CD4-positive, alpha-beta T cell treated with Interleukin-4 for 1 hour (primary cell): Measurements from ENCODE around the gene PWWP2B.
"Not testable (repeated sequence)": the region's sequence is repeated elsewhere in the genome, so short reads cannot be mapped to it uniquely, and the experiment has no call there.

Experiments used
- DNase-seq, 2 donors: peaks; one replicate each; pipeline ENCODE4 v3.0.0-alpha.2; 2020 to 2022

Gene PWWP2B

GRCh38 chr10:132382231-132382922 lies 14.6 kb upstream of the PWWP2B start:
- no peak for DNase-seq

- DNase-seq = no peak
These were observed 13.9 kb upstream of the PWWP2B start for GRCh38 chr10:132383101-132383500.

GRCh38 chr10:132383751-132384196 lies 13.2 kb upstream of the PWWP2B start:
- DNase-seq = no peak

- no peak for DNase-seq
These were observed 12.2 kb upstream of the PWWP2B start for GRCh38 chr10:132384618-132385388.

GRCh38 chr10:132385389-132385667 lies 11.7 kb upstream of the PWWP2B start:
- DNase-seq = no peak

GRCh38 chr10:132385721-132386418 lies 11.1 kb upstream of the PWWP2B start:
- DNase-seq = no peak

- DNase-seq = no peak
These were observed 10.6 kb upstream of the PWWP2B start for GRCh38 chr10:132386419-132386831.

- DNase-seq = not testable (repeated sequence)
These were observed 10.1 kb upstream of the PWWP2B start for GRCh38 chr10:132386896-132387295.

GRCh38 chr10:132387764-132388210 lies 9.2 kb upstream of the PWWP2B start:
- DNase-seq = peak; percentile 80

- no peak for DNase-seq
These were observed 8.0 kb upstream of the PWWP2B start for GRCh38 chr10:132388891-132389432.

GRCh38 chr10:132389433-132390169 lies 7.4 kb upstream of the PWWP2B start:
- DNase-seq = no peak

- no peak for DNase-seq
These were observed 6.7 kb upstream of the PWWP2B start for GRCh38 chr10:132390170-132390920.

- DNase-seq = no peak
These were observed 5.9 kb upstream of the PWWP2B start for GRCh38 chr10:132390921-132391675.

GRCh38 chr10:132391676-132392020 lies 5.4 kb upstream of the PWWP2B start:
- no peak for DNase-seq

- DNase-seq = no peak
These were observed 4.7 kb upstream of the PWWP2B start for GRCh38 chr10:132392184-132392800.

- DNase-seq = no peak
These were observed 3.9 kb upstream of the PWWP2B start for GRCh38 chr10:132392811-132393694.

- DNase-seq = no peak
These were observed 3.3 kb upstream of the PWWP2B start for GRCh38 chr10:132393695-132394181.

GRCh38 chr10:132394201-132394811 lies 2.7 kb upstream of the PWWP2B start:
- no peak for DNase-seq
